Inferior parietal cortex (tissue), 1 donor: Measurements from ENCODE around the gene IGF2BP1.
"Not testable (repeated sequence)": the region's sequence is repeated elsewhere in the genome, so short reads cannot be mapped to it uniquely, and the experiment has no call there.

Experiments
- DNase-seq: peaks from one replicate; pipeline ENCODE4 v3.0.0-alpha.2; 2016; ENCODE audit errors: extremely low spot score

The IGF2BP1 gene

GRCh38 chr17:49100601-49101000, 103.4 kb downstream of the IGF2BP1 start:
- no peak for DNase-seq

GRCh38 chr17:49101054-49101534, 103.9 kb downstream of the IGF2BP1 start:
- DNase-seq: no peak

- DNase-seq: not testable (repeated sequence)
Observed at GRCh38 chr17:49103360-49103759, 106.2 kb downstream of the IGF2BP1 start.

GRCh38 chr17:49104511-49105074, 107.4 kb downstream of the IGF2BP1 start:
- DNase-seq: no peak
